Fibroblast of lung (primary cell): ENCODE results near the gene GPR139. TPM values are rescaled to one million over a fixed set of nuclear protein-coding genes. Genes with fewer than 3 reads are reported as not detected.

Source experiments
- DNase-seq, 2 donors: peaks; one replicate each; pipeline versions ENCODE4 v3.0.0 to v3.0.0-alpha.2; 2010; ENCODE audit warnings: low read depth in 2 of 2
- H2AFZ ChIP-seq: 2 replicates; pipeline ENCODE4 v1.5.1; 2012; ENCODE audit warnings: low read length, control low read depth, inconsistent platforms
- H3K27ac ChIP-seq: 2 replicates; pipeline ENCODE4 v1.5.1; 2011; ENCODE audit warnings: low read length, control low read depth; ENCODE audit not compliant: insufficient read depth
- H3K27me3 ChIP-seq: 2 replicates; pipeline ENCODE4 v1.5.1; 2011; ENCODE audit warnings: mild to moderate bottlenecking, low read length; ENCODE audit not compliant: control insufficient read depth, insufficient read depth
- H3K36me3 ChIP-seq: 2 replicates; pipeline ENCODE4 v1.5.1; 2011; ENCODE audit warnings: low read length; ENCODE audit not compliant: control insufficient read depth, insufficient read depth
- H3K4me1 ChIP-seq: 2 replicates; pipeline ENCODE4 v1.5.1; 2011; ENCODE audit warnings: low read length; ENCODE audit not compliant: control insufficient read depth, insufficient read depth; ENCODE audit errors: extremely low read depth
- H3K4me2 ChIP-seq: 2 replicates; pipeline ENCODE4 v1.5.1; 2011; ENCODE audit warnings: low read length, control low read depth; ENCODE audit not compliant: insufficient read depth; ENCODE audit errors: extremely low read depth
- H3K4me3 ChIP-seq, 4 experiments: fragments of 200-600 bp in 1 of 4; sonication (generic) in 1 of 4; replicated peaks in 1 of 4; 2 replicates each; pipeline ENCODE4 v1.5.1; 2011 to 2016; ENCODE audit warnings: low read length in 4 of 4, low read depth in 3 of 4, mild to moderate bottlenecking in 3 of 4, control low read depth in 2 of 4, inconsistent platforms in 1 of 4, mixed read lengths in 1 of 4; ENCODE audit not compliant: insufficient read depth in 1 of 4; ENCODE audit errors: control extremely low read depth in 1 of 4
- H3K79me2 ChIP-seq: 2 replicates; pipeline ENCODE4 v1.5.1; 2012; ENCODE audit warnings: mild to moderate bottlenecking, low read length, inconsistent platforms; ENCODE audit not compliant: control insufficient read depth, insufficient read depth
- H3K9ac ChIP-seq: 2 replicates; pipeline ENCODE4 v1.5.1; 2011; ENCODE audit warnings: mild to moderate bottlenecking, low read length, control low read depth; ENCODE audit not compliant: insufficient read depth
- H3K9me3 ChIP-seq: 2 replicates; pipeline ENCODE4 v1.5.1; 2012; ENCODE audit warnings: low read depth, low read length; ENCODE audit not compliant: control insufficient read depth, insufficient read depth
- H4K20me1 ChIP-seq: 2 replicates; pipeline ENCODE4 v1.5.1; 2011; ENCODE audit warnings: low read length; ENCODE audit not compliant: control insufficient read depth, insufficient read depth; ENCODE audit errors: extremely low read depth
- EZH2 ChIP-seq: IDR thresholded peaks from 2 replicates; pipeline ENCODE4 v1.5.1; 2012; ENCODE audit warnings: low read length, control low read depth, mild to moderate bottlenecking; ENCODE audit errors: missing control alignments
- polyA plus RNA-seq, 2 donors: library from polyadenylated mRNA; depleted of rRNA in 1 of 2; stranded (reverse) in 1 of 2; unstranded in 1 of 2; fragments of >200 nt; gene quantifications; 2 replicates each; pipeline ENCODE4 v1.2.1, GENCODE V29; 2011 to 2012; ENCODE audit warnings: missing spikeins in 1 of 2
- total RNA-seq: library from RNA; depleted of rRNA; stranded (reverse); fragments of >200 nt; gene quantifications from 2 replicates; pipeline ENCODE4 v1.2.1, GENCODE V29; 2014
- TF ChIP-seq, protein P1 (sequence below), 2 donors: IDR thresholded peaks in 1 of 2; conservative IDR thresholded peaks in 1 of 2; 1 replicate in 1 of 2; 2 replicates in 1 of 2; pipeline ENCODE4 v1.5.1; 2011 to 2012; ENCODE audit warnings: low read length in 2 of 2, control low read depth in 1 of 2, inconsistent platforms in 1 of 2, low read depth in 1 of 2, mild to moderate bottlenecking in 1 of 2

The GPR139 gene
- total and polyA plus RNA-seq, 2 donors (not counting 1 experiment from before 2014, with no cell fraction given): not detected

DNA sequence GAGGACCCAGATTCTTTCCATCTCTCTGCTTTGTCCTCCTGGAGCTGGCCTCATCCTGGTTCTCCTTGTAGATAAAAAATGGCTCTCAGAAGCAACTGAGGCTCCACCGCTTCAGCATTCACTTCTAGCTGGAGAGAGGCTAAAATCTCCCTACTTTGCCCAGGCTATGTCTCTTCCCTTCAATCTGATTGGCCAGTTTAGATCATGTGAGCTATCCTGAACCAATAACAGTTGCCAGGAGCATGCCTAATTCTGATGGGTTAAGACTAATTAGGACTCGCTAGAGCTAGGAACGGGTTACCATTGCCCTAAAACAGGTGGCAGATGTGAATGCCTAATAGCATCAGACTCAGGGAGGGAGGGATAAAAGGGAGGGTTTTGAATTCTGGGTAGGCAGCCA, 89.6 kb downstream of the GPR139 start:
- H3K27ac ChIP-seq: no peak overlapping the region
- no peaks in the 10 kb centered on the region for H3K4me1 ChIP-seq

More for the DNA sequence above, 89.6 kb downstream of the GPR139 start:
- no peaks in the 10 kb centered on the region for H4K20me1 ChIP-seq
- H3K27me3 ChIP-seq: no peaks in the 10 kb centered on the region
- no peak overlapping the region for H2AFZ ChIP-seq
- H3K9ac ChIP-seq: no peak overlapping the region
- no peaks in the 10 kb centered on the region for H3K36me3 ChIP-seq
- TF ChIP-seq, protein P1, sequence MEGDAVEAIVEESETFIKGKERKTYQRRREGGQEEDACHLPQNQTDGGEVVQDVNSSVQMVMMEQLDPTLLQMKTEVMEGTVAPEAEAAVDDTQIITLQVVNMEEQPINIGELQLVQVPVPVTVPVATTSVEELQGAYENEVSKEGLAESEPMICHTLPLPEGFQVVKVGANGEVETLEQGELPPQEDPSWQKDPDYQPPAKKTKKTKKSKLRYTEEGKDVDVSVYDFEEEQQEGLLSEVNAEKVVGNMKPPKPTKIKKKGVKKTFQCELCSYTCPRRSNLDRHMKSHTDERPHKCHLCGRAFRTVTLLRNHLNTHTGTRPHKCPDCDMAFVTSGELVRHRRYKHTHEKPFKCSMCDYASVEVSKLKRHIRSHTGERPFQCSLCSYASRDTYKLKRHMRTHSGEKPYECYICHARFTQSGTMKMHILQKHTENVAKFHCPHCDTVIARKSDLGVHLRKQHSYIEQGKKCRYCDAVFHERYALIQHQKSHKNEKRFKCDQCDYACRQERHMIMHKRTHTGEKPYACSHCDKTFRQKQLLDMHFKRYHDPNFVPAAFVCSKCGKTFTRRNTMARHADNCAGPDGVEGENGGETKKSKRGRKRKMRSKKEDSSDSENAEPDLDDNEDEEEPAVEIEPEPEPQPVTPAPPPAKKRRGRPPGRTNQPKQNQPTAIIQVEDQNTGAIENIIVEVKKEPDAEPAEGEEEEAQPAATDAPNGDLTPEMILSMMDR (conservative IDR thresholded peaks at IDR 0.05 in 1 of 2, IDR thresholded peaks at IDR 0.05 in 1 of 2; ENCODE audit: low read depth in 1 of 2, low read length in 2 of 2): no peak
- no peak for TF ChIP-seq EZH2
- no peaks in the 10 kb centered on the region for H3K9me3 ChIP-seq
- DNase-seq: no peak
- H3K4me2 ChIP-seq: no peak overlapping the region
- H3K4me3 ChIP-seq: no peak overlapping the region
- no peaks in the 10 kb centered on the region for H3K79me2 ChIP-seq

Other genes starting within 250 kb of the GPR139 start
- 4.5 and 6.4 TPM in 2 replicates for gene GPRC5B, start 189.0 kb downstream of the GPR139 start, total RNA-seq
- gene GPRC5B, start 189.0 kb downstream of the GPR139 start, polyA plus RNA-seq: 4.3 and 12.3 TPM in 2 replicates